C4-2B (cell line): ENCODE measurements around the gene ST3GAL2.

Source experiments
- H3K27ac ChIP-seq: fragments of 450-650 bp; 2 replicates; pipeline ENCODE4 v1.5.1; 2017
- CTCF ChIP-seq: fragments of 450-650 bp; conservative IDR thresholded peaks from 2 replicates; pipeline ENCODE4 v1.5.1; 2017; ENCODE audit warnings: mild to moderate bottlenecking
- ZFX ChIP-seq: fragments of 450-650 bp; IDR thresholded peaks from 2 replicates; pipeline ENCODE4 v1.6.1; 2017

Gene ST3GAL2

GRCh38 chr16:70438969-70439862 lies at the start of gene ST3GAL2:
ST3GAL2 (minus strand) TSS chr16:70439100; CDS start chr16:70398530, 40,570 bp downstream.
- TF ChIP-seq ZFX (no peak), CTCF (no peak)
- no peak within 1 kb of the TSS; the same call in 1 of the 2 replicates for H3K27ac ChIP-seq

- no peak for TF ChIP-seq CTCF
- no peak for TF ChIP-seq ZFX
- H3K27ac ChIP-seq = no peak overlapping the region
These were observed 46.0 kb upstream of the ST3GAL2 start for GRCh38 chr16:70484867-70485266.

- H3K27ac ChIP-seq = no peak overlapping the region
- TF ChIP-seq ZFX (no peak), CTCF (no peak)
These were observed 44.5 kb upstream of the ST3GAL2 start for GRCh38 chr16:70483426-70483825.

- H3K27ac ChIP-seq = no peak overlapping the region
- TF ChIP-seq ZFX = no peak
- no peak for TF ChIP-seq CTCF
These were observed 43.7 kb upstream of the ST3GAL2 start for GRCh38 chr16:70482624-70483023.

GRCh38 chr16:70481929-70482536 lies 43.1 kb upstream of the ST3GAL2 start:
- TF ChIP-seq ZFX (no peak), CTCF (no peak)
- no peak overlapping the region for H3K27ac ChIP-seq

- TF ChIP-seq CTCF (no peak), ZFX (no peak)
These were observed 41.5 kb upstream of the ST3GAL2 start for GRCh38 chr16:70480127-70481105.

More at GRCh38 chr16:70480127-70481105, 41.5 kb upstream of the ST3GAL2 start:
- H3K27ac ChIP-seq = no peak overlapping the region
